Measurements from ENCODE around the gene WDR86.

DNA sequence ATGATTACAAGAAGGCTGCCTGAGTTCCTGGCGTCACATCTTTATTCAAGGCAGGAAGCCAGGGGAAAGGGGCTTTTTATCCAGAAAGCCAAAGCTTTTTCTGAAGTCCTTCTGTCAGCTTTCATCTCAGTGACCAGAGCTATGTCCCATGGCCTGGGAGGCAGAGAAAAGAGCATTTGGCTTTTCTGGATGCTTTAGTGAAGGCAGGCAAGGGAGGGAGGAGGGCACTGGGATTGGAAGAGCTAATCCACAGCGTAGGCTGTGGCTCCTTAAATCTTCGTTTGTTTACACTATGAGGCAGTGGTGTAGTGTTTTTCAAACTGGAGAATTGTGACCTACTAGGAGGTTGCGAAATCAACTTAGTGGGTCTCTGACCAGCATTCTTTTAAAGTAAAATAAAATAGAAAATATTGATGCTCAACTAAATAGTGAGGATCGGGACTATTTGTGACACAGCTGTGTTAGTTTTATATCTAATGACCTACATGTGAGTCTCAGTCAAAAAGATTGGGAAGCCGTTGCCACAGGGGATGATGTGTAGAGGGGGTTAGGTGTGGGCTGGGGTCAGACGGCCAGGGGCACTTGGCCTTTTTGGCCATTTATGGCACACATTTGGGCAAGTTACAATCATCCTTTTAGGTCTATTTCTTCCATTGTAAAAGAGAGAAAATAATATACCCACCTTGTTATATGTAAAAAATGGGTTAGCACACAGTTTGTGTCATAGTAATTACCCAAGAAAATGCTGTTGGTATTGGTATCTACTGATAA, 16.0 kb upstream of the WDR86 start:
- TF ChIP-seq SP1 (IDR thresholded peaks at IDR 0.05): no peak
- TF ChIP-seq FOXM1 (IDR thresholded peaks at IDR 0.05; ENCODE audit: borderline replicate concordance): no peak
- TF ChIP-seq ARNT (IDR thresholded peaks at IDR 0.05): no peak
- TF ChIP-seq ZNF384 (IDR thresholded peaks at IDR 0.05): no peak
- TF ChIP-seq ELF4 (IDR thresholded peaks at IDR 0.05): no peak
- TF ChIP-seq TARDBP (IDR thresholded peaks at IDR 0.05): no peak
- no peak for TF ChIP-seq FOXK2 (IDR thresholded peaks at IDR 0.05)
- no peak for TF ChIP-seq BHLHE40 (IDR thresholded peaks at IDR 0.05; ENCODE audit: borderline replicate concordance)
- TF ChIP-seq, protein P1, sequence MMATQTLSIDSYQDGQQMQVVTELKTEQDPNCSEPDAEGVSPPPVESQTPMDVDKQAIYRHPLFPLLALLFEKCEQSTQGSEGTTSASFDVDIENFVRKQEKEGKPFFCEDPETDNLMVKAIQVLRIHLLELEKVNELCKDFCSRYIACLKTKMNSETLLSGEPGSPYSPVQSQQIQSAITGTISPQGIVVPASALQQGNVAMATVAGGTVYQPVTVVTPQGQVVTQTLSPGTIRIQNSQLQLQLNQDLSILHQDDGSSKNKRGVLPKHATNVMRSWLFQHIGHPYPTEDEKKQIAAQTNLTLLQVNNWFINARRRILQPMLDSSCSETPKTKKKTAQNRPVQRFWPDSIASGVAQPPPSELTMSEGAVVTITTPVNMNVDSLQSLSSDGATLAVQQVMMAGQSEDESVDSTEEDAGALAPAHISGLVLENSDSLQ (IDR thresholded peaks at IDR 0.05): no peak

All from HEK293T (cell line).